PC-9 (cell line): ENCODE data around the gene TIRAP.

Experiments used
- CTCF ChIP-seq: fragments of 200-600 bp; sonication (generic); conservative IDR thresholded peaks from 2 replicates; pipeline ENCODE4 v1.6.1; 2017; ENCODE audit warnings: mixed run types, antibody characterized with exemption, mild to moderate bottlenecking, moderate library complexity
- EZH2 ChIP-seq: fragments of 200-600 bp; sonication (generic); IDR thresholded peaks from 2 replicates; pipeline ENCODE4 v1.8.0; 2017; ENCODE audit warnings: antibody characterized with exemption, low read depth

GRCh38 chr11:126318574-126319373 is 35.9 kb downstream of the TIRAP start:
- TF ChIP-seq EZH2 (no peak), CTCF (no peak)
